Cortex of kidney (tissue), 1 donor: Measurements from ENCODE around the gene IPO11.
"Not testable (repeated sequence)": the region's sequence is repeated elsewhere in the genome, so short reads cannot be mapped to it uniquely, and the experiment has no call there.

Experiments
- DNase-seq: peaks from one replicate; lab custom pipeline; 2025; lab: John Stamatoyannopoulos, UW

The IPO11 gene

DNA sequence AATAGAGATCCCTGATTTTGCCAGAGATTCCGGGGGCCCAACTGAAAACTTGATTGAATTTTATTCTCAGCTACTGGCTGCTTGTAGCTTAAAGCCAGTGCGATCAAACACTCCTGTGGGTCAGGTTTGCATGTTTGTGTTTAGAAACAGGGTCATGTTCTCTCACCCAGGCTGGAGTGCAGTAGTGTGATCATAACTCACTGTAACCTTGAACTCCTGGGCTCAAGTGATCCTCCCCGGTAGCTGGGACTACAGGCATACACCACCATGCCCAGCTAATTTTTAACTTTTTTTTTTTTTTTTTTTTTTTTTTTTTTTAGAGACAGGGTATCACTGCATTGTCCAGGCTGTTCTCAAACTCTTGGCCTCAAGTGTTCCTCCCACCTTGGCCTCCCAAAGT lies 232.7 kb downstream of the IPO11 start:
- DNase-seq, result no peak

DNA sequence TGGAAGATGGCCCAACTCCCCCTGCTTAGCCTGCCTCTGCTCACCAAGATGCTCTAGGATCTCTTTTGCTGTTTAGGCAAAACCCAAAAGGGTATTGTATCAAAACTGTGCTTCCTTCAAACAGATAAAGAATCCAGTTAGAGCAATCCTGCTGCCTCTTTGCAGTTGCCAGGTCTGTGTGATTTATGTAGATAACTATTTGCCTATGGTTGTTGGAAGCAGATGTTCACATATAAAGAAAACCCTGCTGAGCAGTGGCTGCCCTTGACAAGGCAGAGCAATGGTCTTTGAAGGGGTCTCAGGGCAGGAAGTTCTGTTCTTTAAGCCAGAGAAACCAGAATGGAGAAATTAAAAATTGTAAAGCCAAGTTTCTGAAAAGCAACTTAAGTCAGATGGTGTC lies 234.7 kb downstream of the IPO11 start:
- DNase-seq, result no peak

DNA sequence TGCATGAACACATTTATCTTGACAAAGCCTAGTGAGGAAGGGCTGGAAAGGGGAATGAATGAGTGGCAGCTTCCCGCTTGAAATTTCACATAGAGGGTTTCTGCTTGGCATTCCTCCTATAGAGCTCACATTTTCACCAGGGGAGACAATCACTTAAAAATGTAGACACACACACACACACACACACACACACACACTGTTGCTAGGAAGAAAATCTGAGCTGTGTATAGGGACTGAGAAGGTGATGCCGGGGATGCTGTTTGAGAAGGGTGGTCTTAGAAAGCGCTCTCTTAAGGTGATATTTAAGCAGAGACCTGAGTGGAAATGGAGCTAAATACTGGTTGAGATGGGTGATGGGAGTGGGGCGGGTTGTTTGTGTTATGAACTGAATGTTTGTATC lies 236.5 kb downstream of the IPO11 start:
- DNase-seq, result no peak

DNA sequence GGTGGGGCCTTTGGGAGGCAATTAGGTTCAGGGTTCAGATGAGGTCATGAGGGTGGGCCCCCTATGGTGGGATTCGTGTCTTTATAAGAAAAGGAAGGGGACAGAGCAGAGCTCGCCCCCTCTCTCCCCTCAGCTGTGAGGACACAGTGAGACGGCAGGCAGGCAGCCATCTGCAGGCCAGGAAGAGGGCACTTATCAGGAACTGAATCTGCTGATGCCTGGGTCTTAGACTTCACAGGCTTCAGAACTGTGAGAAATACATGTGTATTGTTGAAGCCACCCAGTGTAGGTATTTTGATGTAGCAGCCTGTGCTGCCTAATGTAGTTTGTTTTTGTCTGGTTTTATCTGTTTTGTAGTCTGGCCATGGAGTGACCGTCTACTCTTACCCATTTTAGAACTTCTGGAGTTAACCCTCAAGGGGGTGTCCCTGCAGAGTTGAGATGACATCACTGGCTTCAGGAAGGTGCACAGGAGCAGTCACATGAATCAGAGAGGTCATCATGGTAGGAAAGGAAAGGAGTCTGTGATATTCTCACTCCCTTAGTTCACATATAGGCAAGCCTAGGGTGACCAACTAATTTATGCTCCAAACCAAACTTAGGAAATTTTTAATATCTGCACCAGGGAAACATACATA lies 237.0 kb downstream of the IPO11 start:
- no peak for DNase-seq

DNA sequence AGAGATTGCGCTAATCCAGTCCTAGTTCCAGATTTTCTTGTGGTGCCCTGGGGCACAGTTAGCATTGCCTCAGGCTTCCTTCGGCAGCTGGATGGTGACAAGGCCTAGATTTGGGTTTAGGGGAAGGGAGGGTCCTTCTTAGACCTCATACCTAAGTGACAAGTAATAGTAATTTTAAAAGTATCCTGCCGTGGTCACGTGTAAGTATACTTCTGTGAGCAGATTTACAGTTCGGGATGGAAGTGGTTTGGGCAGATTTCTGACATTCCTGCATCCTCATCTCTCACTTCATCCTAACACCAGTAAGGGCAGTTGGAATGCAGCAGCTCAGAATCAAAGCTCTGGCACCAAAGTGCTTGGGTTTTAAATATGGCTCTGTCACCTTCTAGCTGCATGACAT lies 237.6 kb downstream of the IPO11 start:
- no peak for DNase-seq

DNA sequence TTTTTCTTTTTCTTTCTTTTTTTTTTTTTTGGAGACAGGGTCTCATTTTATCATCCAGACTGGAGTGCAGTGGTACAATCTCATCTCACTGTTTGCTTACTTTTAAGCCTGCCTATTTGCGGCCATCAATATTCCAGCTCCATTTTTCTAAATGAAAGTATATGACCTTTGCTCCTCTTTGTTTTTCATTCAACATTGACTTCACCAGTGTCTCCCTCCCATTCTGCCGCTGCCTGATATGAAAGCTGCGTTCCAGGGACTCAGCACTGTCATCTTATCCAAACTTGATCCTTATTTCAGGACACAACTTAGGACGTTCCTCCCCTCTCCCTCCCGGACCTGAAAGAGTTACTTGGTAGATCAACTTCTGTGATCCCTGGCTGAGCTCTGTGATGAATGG lies 239.7 kb downstream of the IPO11 start:
- no peak for DNase-seq

DNA sequence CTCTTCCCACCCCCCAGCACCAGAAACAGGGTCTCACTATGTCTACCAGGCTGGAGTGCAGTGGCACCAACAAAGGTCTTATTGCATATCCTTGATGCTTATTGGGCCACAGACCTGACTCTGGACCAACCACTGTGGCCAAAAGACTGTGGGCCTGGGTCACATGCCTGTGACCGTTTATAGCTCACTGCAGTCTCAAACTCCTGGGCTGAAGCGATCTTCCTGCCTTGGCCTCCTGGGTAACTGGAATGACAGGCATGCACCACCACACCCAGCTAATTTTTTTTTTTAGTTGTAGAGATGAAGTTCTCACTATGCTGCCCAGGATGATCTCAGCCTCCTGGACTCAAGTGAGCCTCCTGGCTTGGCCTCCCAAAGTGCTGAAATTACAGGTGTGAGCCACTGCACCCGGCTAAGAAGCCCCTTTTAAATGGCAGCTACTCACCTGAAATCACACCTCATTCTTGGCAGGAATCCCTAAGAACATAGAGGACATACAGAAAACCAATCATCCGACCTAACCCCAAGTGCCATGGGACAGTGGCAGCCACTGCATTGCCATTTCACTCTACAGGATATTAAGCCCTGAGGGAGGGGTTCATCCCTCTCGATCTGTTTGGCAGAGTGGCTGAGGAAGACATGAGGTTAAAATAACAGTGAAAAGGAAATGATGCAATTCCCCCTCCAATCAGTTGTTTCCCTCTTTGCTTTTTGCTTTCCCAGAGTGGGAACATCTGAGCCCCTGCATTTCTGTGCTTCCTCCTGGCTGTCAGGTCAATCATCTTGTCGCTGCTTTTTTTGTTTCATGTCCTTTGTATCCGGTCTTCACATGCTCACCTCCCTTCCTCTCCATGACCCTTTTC lies 240.7 kb downstream of the IPO11 start:
- no peak for DNase-seq

DNA sequence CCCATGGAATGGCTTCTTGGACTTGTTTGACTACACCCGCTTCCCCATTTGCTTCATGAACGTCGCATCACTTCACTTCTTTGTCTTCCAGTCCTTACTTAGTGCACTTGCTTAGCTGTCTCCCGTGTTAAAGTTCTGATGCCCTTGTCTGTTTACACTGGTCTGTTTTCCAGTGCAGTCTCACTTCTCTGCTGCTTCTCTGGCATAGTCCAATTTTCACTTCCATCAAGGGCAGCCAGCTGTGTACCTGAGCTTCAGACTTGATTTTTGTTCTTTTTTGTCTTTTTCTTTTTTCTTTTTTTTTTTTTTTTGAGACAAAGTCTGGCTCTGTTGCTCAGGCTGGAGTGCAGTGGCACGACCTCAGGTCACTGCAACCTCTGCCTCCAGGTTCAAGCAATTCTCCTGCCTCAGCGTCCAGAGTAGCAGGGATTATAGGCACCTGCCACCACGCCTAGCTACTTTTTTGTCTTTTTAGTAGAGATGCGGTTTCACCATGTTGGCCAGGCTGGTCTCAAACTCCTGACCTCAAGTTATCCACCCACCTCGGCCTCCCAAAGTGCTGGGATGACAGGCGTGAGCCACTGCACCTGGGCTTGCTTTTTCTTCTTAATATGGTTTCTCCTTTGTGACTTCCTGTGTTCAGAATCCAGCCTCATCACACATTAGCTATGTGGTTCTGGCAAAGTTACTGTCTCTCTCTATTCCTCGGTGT lies 241.5 kb downstream of the IPO11 start:
- DNase-seq, result no peak

DNA sequence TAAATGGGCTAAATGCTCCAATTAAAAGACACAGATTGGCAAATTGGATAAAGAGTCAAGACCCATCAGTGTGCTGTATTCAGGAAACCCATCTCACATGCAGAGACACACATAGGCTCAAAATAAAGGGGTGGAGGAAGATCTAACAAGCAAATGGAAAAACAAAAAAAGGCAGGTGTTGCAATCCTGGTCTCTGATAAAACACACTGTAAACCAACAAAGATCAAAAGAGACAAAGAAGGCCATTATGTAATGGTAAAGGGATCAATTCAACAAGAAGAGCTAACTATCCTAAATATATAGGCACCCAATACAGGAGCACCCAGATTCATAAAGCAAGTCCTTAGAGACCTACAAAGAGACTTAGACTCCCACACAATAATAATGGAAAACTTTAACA lies 245.2 kb downstream of the IPO11 start:
- DNase-seq, result not testable (repeated sequence)

DNA sequence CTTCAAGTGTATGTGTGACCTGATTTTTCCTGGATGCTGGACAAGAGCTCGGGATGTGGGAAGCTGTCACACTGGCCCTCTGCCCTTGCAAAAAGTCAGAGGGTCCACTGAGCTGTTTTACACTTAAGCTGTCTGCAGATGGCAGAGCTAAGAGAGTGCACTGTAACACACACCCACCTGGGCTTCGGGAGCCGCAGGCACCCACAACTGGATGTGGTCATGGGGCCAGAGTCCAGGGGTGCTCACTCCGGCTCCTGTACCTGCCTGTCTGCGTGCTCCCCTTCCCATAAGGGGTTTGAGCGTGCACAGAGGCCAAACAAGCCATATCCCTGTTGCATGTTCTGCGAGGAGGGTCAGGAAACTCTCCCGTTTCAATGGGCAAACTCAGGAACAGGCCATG lies 248.6 kb downstream of the IPO11 start:
- no peak for DNase-seq

DNA sequence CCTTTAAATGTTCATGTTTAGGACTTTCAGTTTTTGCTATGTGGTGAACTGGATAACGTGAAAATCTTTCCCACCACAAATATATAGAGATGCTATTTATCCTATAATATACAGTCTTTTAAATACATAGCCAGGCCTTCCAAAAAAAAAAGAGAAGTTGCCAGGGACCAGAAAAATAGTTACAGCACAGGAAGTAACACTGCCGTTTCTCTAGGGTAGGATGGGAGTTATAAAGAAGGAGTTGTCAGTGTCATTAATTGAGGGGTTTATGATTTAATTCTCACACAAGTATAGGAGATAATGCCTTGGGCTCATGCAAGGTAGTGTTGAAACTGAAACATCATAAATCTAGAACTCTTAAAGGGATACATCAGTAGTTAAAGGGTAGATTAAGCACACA lies 250.0 kb downstream of the IPO11 start:
- no peak for DNase-seq

DNA sequence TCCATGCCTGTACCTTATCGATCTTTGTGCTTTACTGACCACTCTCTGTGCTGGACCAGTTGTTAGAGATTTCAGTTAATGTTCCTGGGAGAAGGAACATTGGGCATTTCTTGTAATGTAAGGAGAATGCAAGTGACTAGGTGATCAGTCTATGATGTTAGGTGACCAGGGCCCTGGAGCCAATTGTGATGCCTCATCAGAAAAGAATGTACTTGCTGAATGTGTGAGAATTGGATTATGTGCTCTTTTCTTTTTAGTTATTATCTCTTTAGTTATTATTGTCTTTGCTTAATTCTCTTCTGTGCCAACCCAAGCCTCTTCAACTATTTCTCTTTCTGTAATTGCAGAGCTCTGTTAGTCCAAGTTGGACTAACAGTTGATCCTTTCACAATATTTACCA lies 258.9 kb downstream of the IPO11 start:
- DNase-seq, result no peak

DNA sequence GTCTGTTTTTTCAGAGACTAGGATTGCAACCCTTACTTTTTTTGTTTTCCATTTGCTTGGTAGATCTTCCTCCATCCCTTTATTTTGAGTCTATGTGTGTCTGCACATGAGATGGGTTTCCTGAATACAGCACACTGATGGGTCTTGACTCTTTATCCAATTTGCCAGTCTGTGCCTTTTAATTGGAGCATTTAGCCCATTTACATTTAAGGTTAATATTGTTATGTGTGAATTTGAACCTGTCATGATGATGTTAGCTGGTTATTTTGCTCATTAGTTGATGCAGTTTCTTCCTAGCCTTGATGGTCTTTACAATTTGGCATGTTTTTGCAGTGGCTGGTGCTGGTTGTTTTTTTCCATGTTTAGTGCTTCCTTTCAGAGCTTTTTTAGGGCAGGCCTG lies 264.0 kb downstream of the IPO11 start:
- not testable (repeated sequence) for DNase-seq
